GM18505 (cell line): Measurements from ENCODE around the gene ZNF236.
A peak's percentile ranks its signal among the peaks of the same experiment; 100 is the strongest.

Source experiments
- ATAC-seq: cut with Tn5 transposase; IDR thresholded peaks from one replicate; pipeline ENCODE4 v1.9.1; 2021; ENCODE audit not compliant: unreplicated experiment
- POLR2A ChIP-seq: IDR thresholded peaks from 4 replicates; pipeline ENCODE4 v1.6.1; 2011; ENCODE audit warnings: borderline replicate concordance; ENCODE audit not compliant: insufficient read depth, insufficient read length; ENCODE audit errors: extremely low read depth

The ZNF236 gene

GRCh38 chr18:76806301-76806700 is 16.1 kb upstream of the ZNF236 start:
- ATAC-seq: no peak
- no peak for TF ChIP-seq POLR2A

DNA sequence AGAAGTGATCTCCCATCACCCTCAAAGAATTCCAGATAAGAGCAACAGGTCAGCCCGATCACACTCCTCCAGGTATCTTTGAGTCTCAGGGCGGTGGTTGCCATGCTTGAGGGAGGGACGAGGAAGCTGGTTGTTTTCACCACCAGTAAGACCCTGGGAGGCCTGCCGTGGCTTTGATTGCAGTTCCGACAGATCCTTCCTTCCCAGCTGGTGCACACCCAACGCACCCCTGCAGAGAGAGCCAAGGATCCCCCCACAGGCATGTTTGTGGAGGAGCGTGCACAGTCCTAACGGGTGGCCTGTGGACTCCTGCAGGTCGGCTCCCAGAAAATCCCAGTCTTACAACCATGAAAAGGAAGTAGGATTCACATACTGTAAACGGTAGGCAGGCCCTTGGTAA is 13.8 kb upstream of the ZNF236 start:
- ATAC-seq: no peak
- TF ChIP-seq POLR2A: no peak

DNA sequence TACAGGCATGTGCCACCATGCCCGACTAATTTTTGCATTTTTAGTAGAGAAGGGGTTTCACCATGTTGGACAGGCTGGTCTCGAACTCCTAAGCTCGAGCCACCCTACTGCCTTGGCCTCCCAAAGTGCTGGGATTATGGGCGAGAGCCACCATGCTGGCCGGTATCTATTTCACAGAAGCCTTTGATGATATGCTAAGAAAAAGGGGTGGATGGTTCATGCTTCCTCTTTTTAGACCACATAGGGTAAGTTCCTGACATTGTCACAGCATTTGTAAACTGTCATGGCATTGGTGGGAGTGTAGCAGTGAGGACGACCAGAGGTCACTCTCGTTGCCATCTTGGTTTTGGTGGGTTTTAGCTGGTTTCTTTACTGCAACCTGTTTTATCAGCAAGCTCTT is 10.8 kb upstream of the ZNF236 start:
- ATAC-seq: peak; percentile 65

DNA sequence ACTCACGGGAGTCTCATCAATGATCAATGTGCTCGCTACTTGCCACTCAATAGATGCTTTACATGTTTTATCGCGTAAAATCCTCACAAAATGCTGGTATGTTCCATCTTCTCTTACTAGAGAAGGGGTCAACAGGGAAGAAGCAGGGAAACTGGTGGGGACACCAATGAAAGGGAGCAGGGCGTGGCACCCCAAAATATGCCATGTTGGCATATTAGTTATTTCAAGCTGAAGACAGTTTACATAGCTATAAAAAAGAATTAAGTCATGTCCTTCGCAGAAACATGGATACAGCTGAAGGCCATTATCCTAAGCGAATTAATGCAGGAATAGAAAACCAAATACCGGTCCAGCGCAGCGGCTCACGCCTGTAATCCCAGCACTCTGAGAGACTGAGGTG is 8.1 kb upstream of the ZNF236 start:
- no peak for TF ChIP-seq POLR2A

DNA sequence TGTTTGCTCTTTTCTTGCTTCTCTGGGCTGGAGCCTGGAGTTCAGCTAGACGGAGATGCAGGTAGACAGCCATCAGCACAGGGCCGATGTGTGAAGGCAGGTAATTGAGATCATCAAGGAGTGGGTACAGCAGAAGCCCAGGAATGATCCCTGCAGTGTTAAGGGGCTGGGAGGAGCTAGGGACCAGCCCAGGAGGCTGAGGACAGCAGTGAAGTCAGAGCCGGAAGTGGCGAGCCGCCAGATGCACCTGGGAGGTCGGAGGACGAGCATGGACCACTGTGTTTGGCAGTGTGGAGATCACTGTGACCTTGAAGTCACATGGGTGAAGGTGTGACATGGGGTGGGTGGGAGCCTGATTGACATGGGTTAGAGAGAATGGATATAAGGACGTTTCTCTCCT is 6.2 kb upstream of the ZNF236 start:
- TF ChIP-seq POLR2A: no peak
- ATAC-seq: no peak

More for the DNA sequence above, 8.1 kb upstream of the ZNF236 start:
- no peak for ATAC-seq

- TF ChIP-seq POLR2A: no peak
- no peak for ATAC-seq
Observed at GRCh38 chr18:76817888-76818611, 4.3 kb upstream of the ZNF236 start.

DNA sequence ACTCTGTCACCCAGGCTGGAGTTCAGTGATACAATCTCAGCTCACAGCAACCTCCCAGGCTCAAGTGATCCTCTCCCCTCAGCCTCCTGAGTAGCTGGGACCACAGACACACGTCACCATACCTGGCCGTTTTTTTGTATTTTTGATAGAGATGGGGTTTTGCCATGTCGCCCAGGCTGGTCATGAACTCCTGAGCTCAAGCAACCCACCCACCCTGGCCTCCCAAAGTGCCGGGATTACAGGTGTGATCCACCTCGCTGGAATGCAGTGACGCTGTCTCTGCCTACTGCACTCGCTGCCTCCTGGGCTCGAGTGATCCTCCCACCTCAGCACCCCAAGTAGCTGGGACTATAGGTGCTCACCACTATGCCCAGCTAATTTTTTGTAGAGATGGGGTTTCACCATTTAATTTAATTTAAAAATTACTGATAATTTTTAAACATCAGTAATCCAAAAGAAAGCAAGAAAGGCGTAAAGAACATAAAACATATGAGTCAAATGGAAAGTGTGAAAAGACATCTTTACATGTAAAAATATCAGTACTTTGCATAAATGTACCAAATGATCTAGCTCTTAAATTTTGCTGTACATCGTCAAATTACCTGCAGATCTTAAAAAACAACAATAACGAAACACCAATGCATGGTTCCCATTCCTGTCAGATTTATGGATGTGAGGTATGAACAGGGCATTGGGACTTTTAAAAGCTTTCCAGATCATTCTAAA is 2.8 kb upstream of the ZNF236 start:
- ATAC-seq: no peak
- no peak for TF ChIP-seq POLR2A

GRCh38 chr18:76821356-76821874 is 942 bp upstream of the ZNF236 start:
- TF ChIP-seq POLR2A: no peak
- peak; percentile 11 for ATAC-seq

DNA sequence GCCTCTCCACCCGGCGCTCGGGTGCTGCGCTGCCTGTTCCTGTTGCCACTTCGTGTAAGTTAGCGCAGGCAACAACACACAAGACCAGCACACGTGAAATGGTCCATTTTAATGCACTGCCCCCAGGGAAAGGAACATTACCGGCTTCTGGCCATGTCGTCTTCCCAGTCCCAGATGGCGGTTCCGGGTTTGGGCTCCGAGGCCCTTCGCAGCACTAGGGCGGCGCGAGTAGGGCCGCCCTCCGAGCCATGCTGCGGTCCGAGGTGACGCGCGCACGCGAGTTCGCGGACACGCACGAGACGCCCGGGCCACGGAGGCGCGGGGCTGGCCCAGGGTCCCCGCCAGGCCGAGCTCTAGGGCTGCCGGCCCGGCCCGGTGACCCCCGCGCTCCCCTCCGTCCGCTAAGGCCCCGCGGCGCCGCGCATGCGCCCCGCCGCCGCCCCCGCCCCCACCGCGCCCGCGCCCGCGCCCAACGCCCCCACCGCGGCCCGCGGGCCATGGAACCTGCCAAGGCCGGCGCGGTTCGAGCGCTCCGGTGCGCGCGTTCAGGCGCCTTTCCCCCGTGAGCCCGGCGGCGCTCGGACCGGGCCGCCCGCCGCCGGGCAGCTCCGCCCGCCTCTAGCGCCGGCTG is 367 bp upstream of the ZNF236 start:
- no peak for TF ChIP-seq POLR2A
- peak; percentile 42 for ATAC-seq

- no peak for ATAC-seq
- no peak for TF ChIP-seq POLR2A
Observed at GRCh38 chr18:76823161-76823538, 793 bp downstream of the ZNF236 start.

- ATAC-seq: no peak
- no peak for TF ChIP-seq POLR2A
Observed at GRCh38 chr18:76823587-76824011, 1.2 kb downstream of the ZNF236 start.

DNA sequence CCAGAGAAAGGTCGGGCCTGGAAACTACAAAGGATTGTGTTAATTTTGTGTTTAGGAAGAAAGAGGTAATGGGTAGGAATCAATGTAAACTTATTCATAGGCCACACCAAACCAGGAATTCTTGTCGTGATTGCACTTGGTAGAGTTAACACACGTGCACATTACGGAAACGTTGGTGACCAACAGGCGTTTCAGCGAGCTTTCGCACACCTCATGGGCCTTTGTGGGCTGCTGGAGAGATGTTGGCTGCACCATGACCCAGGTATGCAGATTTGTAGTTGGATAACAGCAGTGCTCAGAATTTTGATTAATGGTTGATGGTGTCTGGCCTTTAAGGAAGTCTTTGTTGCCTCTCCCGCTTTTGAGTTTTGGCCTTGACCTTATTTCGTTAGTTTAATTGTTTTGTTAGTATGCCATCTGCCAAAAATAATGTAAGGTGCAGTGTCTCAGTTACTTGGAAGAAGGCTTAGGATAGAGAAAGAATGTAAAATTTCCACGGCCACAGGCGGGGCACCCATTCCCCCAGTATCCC is 1.9 kb downstream of the ZNF236 start:
- ATAC-seq: no peak
- TF ChIP-seq POLR2A: no peak

- TF ChIP-seq POLR2A: no peak
- no peak for ATAC-seq
Observed at GRCh38 chr18:76824754-76825153, 2.4 kb downstream of the ZNF236 start.
